Hepatocyte (in vitro differentiated cells): ENCODE measurements around the gene PKDREJ. TPM values are rescaled to one million over a fixed set of nuclear protein-coding genes. Genes with fewer than 3 reads are reported as not detected.

ENCODE experiments used
- DNase-seq: peaks from one replicate; pipeline ENCODE4 v3.0.0-alpha.2; 2016; ENCODE audit warnings: low spot score
- H2AFZ ChIP-seq: fragments of 200-600 bp; sonication (generic); 2 replicates; pipeline ENCODE4 v1.6.0; 2016; ENCODE audit warnings: antibody characterized with exemption, mild to moderate bottlenecking
- H3K27ac ChIP-seq: fragments of 200-600 bp; sonication (generic); 2 replicates; pipeline ENCODE4 v1.5.1; 2016; ENCODE audit warnings: mild to moderate bottlenecking
- H3K27me3 ChIP-seq: fragments of 200-600 bp; sonication (generic); 2 replicates; pipeline ENCODE4 v1.6.1; 2016
- H3K36me3 ChIP-seq: fragments of 200-600 bp; sonication (generic); replicated peaks from 2 replicates; pipeline ENCODE4 v1.5.1; 2016; ENCODE audit warnings: low read depth; ENCODE audit not compliant: insufficient read depth
- H3K4me1 ChIP-seq: fragments of 200-600 bp; sonication (generic); 2 replicates; pipeline ENCODE4 v1.5.1; 2016; ENCODE audit warnings: mild to moderate bottlenecking, moderate library complexity; ENCODE audit not compliant: insufficient read depth
- H3K4me2 ChIP-seq: fragments of 200-600 bp; sonication (generic); 2 replicates; pipeline ENCODE4 v1.6.0; 2016
- H3K4me3 ChIP-seq: fragments of 200-600 bp; sonication (generic); 2 replicates; pipeline ENCODE4 v1.5.1; 2016; ENCODE audit warnings: mild to moderate bottlenecking
- H3K79me2 ChIP-seq: fragments of 200-600 bp; sonication (generic); 2 replicates; pipeline ENCODE4 v1.6.0; 2017; ENCODE audit warnings: mild to moderate bottlenecking
- H3K9me2 ChIP-seq: fragments of 200-600 bp; sonication (generic); replicated peaks from 2 replicates; pipeline ENCODE4 v1.6.0; 2017; ENCODE audit warnings: mild to moderate bottlenecking; ENCODE audit not compliant: insufficient read depth
- H3K9me3 ChIP-seq: fragments of 200-600 bp; sonication (generic); 2 replicates; pipeline ENCODE4 v1.5.1; 2016; ENCODE audit warnings: low read depth, mild to moderate bottlenecking
- H4K20me1 ChIP-seq: fragments of 200-600 bp; sonication (generic); 2 replicates; pipeline ENCODE4 v1.6.0; 2016; ENCODE audit warnings: mild to moderate bottlenecking; ENCODE audit not compliant: insufficient read depth, poor library complexity, severe bottlenecking
- EZH2 ChIP-seq: fragments of 200-600 bp; sonication (generic); IDR thresholded peaks from 2 replicates; pipeline ENCODE4 v1.6.1; 2016; ENCODE audit warnings: antibody characterized with exemption, mild to moderate bottlenecking, borderline replicate concordance
- EZH2phosphoT487 ChIP-seq: fragments of 200-600 bp; sonication (generic); IDR thresholded peaks from one replicate; pipeline ENCODE4 v1.6.1; 2018; ENCODE audit warnings: antibody characterized with exemption, mild to moderate bottlenecking, low read depth, moderate library complexity; ENCODE audit not compliant: unreplicated experiment, severe bottlenecking
- WGBS: methylation state at CpG from one replicate; pipeline ENCODE4 v1.1.6; 2016; ENCODE audit warnings: low lambda C conversion rate; ENCODE audit errors: missing lambda C conversion rate; 5-methylcytosine and 5-hydroxymethylcytosine counted together
- polyA plus RNA-seq: library from polyadenylated mRNA; unstranded; fragments of >200 nt; fragmentation: Nextera tagmentation; extraction: Ambion mirVana; gene quantifications from 2 replicates; pipeline ENCODE4 v1.2.1, GENCODE V29; 2016
- total RNA-seq: library from RNA; depleted of rRNA; stranded (reverse); fragments of >200 nt; gene quantifications from 2 replicates; pipeline ENCODE4 v1.2.3, GENCODE V29; 2014
- TF ChIP-seq, protein P1 (sequence below): fragments of 200-600 bp; sonication (generic); IDR thresholded peaks from 2 replicates; pipeline ENCODE4 v1.5.1; 2016; ENCODE audit warnings: antibody characterized with exemption, mild to moderate bottlenecking; ENCODE audit not compliant: poor library complexity

Gene PKDREJ
- total and polyA plus RNA-seq, 2 experiments from 2014 or later, result 0.16 TPM; not detected in 1

DNA sequence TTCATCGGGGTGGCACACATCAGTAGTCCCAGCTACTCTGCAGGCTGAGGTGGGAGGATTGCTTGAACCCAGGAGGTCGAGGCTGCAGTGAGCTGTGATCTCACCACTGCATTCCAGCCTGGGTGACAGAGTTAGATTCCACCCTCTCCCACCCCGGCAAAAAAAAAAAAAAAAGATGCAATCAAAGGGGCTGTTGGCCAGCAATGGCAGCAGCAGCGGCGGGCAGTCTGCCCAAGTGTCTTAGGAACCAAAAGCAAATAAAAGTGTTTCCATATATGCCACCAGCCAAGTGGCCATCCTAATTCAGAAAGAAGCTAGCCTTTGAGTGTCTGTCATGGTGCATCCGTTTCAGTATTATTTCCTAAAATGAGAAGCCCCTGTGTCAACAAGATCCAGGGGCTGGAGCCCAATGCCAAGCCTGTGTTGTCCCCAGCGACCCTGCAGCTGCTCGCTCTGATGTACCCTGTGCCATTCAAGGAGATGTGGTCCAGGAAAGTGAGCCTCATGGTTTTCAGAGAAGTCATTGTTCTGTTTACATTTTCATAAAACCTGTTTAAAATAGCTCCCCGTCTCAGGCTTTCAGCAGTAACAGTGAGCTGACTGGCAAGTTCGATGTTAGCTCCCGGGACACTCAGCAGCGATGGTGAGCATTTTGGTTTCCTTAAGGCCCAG is 25.6 kb downstream of the PKDREJ start:
- Histone ChIP-seq H3K36me3 (no peaks in the 10 kb centered on the region), H3K4me1 (no peaks in the 10 kb centered on the region), H3K9me3 (no peaks in the 10 kb centered on the region), H3K79me2 (no peaks in the 10 kb centered on the region), H3K9me2 (no peaks in the 10 kb centered on the region), H2AFZ (no peak overlapping the region), H3K27me3 (no peaks in the 10 kb centered on the region), H3K4me2 (no peak overlapping the region), H3K4me3 (no peak overlapping the region), H3K27ac (no peak overlapping the region), H4K20me1 (no peaks in the 10 kb centered on the region)
- no peak for TF ChIP-seq EZH2
- TF ChIP-seq, protein P1, sequence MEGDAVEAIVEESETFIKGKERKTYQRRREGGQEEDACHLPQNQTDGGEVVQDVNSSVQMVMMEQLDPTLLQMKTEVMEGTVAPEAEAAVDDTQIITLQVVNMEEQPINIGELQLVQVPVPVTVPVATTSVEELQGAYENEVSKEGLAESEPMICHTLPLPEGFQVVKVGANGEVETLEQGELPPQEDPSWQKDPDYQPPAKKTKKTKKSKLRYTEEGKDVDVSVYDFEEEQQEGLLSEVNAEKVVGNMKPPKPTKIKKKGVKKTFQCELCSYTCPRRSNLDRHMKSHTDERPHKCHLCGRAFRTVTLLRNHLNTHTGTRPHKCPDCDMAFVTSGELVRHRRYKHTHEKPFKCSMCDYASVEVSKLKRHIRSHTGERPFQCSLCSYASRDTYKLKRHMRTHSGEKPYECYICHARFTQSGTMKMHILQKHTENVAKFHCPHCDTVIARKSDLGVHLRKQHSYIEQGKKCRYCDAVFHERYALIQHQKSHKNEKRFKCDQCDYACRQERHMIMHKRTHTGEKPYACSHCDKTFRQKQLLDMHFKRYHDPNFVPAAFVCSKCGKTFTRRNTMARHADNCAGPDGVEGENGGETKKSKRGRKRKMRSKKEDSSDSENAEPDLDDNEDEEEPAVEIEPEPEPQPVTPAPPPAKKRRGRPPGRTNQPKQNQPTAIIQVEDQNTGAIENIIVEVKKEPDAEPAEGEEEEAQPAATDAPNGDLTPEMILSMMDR, result no peak
- no peak for TF ChIP-seq EZH2phosphoT487
- DNase-seq, result no peak
- 90% methylated on average over 12 of the region's 12 CpGs for WGBS

DNA sequence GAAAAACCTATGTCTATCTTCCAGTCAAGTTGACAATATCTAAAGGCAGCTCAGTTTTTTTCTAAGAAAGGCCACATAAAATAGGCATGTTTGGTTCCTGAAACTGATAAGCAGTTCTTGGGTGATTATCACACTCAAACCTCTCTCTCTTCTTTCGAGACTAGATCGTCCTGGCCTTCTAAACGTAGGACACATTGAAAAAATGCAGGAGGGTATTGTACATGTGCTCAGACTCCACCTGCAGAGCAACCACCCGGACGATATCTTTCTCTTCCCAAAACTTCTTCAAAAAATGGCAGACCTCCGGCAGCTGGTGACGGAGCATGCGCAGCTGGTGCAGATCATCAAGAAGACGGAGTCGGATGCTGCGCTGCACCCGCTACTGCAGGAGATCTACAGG is 28.2 kb downstream of the PKDREJ start:
- WGBS, result 96% methylated on average over 12 of the region's 12 CpGs
- H4K20me1 ChIP-seq, result no peaks in the 10 kb centered on the region
- H3K36me3 ChIP-seq, result no peaks in the 10 kb centered on the region
- no peak overlapping the region for H3K4me2 ChIP-seq
- no peaks in the 10 kb centered on the region for H3K9me2 ChIP-seq
- H3K27ac ChIP-seq, result no peak overlapping the region
- TF ChIP-seq EZH2phosphoT487 (no peak), EZH2 (no peak)
- TF ChIP-seq, protein P1, result no peak
- no peaks in the 10 kb centered on the region for H3K79me2 ChIP-seq
- H3K9me3 ChIP-seq, result no peaks in the 10 kb centered on the region
- no peaks in the 10 kb centered on the region for H3K4me1 ChIP-seq
- no peak for DNase-seq
- H3K27me3 ChIP-seq, result no peaks in the 10 kb centered on the region
- H3K4me3 ChIP-seq, result no peak overlapping the region
- H2AFZ ChIP-seq, result no peak overlapping the region

DNA sequence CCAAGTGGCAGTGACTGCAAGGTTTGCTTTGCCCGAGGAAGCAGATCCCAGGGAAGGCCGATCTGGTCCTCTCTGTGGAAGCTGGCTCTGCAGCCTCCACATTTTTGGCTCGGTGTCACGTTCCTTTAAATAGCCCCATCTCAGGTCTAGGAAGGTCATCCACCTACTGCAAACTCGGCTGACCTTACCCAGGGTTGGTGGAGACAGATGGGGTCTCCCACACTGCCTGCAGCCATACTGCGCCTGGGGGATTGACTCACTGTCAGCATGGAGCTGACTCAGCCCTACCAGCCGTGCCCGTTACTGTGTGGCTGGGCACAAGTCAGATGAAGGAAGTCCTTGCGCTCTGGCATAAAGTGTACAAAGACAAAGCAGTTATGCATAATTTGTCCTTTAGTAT is 29.9 kb downstream of the PKDREJ start:
- TF ChIP-seq EZH2phosphoT487, result no peak
- TF ChIP-seq EZH2, result no peak
- TF ChIP-seq, protein P1, result no peak
- no peak for DNase-seq
- no peaks in the 10 kb centered on the region for H4K20me1 ChIP-seq
- no peaks in the 10 kb centered on the region for H3K9me3 ChIP-seq
- H3K27me3 ChIP-seq, result no peaks in the 10 kb centered on the region
- H3K79me2 ChIP-seq, result no peaks in the 10 kb centered on the region
- H2AFZ ChIP-seq, result no peak overlapping the region
- 90% methylated on average over 9 of the region's 9 CpGs for WGBS
- no peak overlapping the region for H3K4me3 ChIP-seq
- no peaks in the 10 kb centered on the region for H3K36me3 ChIP-seq
- H3K4me1 ChIP-seq, result no peaks in the 10 kb centered on the region
- H3K4me2 ChIP-seq, result no peak overlapping the region
- no peak overlapping the region for H3K27ac ChIP-seq
- H3K9me2 ChIP-seq, result no peaks in the 10 kb centered on the region
